Measurements from ENCODE around the gene HMGN3. TPM values are rescaled to one million over a fixed set of nuclear protein-coding genes. Genes with fewer than 3 reads are reported as not detected.

HMGN3 gene
- polyA plus RNA-seq, 1 donor from 2014 or later, result 121 TPM

DNA sequence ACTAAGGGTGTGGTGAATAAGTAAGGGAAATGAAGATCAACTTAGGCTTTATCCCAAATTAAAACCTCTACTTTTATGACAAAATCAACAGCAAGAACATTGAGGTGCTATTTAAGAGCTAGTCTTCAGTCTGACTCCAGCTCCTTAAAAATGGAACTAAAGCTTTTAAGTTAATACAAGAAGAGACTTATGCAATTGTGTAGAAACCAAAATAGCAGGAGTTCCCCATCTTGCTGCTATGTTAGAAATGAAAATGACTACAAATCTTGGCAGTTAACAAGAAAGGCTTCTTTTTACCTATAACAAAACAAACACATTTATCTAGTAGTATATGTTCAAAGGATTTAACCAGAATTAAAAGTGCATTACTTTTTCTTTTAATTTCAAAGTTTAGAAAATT, 25.7 kb downstream of the HMGN3 start:
- TF ChIP-seq, protein P1, sequence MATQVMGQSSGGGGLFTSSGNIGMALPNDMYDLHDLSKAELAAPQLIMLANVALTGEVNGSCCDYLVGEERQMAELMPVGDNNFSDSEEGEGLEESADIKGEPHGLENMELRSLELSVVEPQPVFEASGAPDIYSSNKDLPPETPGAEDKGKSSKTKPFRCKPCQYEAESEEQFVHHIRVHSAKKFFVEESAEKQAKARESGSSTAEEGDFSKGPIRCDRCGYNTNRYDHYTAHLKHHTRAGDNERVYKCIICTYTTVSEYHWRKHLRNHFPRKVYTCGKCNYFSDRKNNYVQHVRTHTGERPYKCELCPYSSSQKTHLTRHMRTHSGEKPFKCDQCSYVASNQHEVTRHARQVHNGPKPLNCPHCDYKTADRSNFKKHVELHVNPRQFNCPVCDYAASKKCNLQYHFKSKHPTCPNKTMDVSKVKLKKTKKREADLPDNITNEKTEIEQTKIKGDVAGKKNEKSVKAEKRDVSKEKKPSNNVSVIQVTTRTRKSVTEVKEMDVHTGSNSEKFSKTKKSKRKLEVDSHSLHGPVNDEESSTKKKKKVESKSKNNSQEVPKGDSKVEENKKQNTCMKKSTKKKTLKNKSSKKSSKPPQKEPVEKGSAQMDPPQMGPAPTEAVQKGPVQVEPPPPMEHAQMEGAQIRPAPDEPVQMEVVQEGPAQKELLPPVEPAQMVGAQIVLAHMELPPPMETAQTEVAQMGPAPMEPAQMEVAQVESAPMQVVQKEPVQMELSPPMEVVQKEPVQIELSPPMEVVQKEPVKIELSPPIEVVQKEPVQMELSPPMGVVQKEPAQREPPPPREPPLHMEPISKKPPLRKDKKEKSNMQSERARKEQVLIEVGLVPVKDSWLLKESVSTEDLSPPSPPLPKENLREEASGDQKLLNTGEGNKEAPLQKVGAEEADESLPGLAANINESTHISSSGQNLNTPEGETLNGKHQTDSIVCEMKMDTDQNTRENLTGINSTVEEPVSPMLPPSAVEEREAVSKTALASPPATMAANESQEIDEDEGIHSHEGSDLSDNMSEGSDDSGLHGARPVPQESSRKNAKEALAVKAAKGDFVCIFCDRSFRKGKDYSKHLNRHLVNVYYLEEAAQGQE (IDR thresholded peaks at IDR 0.05; ENCODE audit: borderline replicate concordance), result no peak
- no peak for TF ChIP-seq EZH2 (IDR thresholded peaks at IDR 0.05; ENCODE audit: borderline replicate concordance, insufficient read depth, low read length, poor library complexity, severe bottlenecking)
- TF ChIP-seq SMC3 (conservative IDR thresholded peaks at IDR 0.05; ENCODE audit: poor library complexity), result no peak
- no peak for TF ChIP-seq MXI1 (conservative IDR thresholded peaks at IDR 0.05; ENCODE audit: poor library complexity, severe bottlenecking)
- TF ChIP-seq POLR2AphosphoS5 (IDR thresholded peaks at IDR 0.05), result no peak
- TF ChIP-seq RAD21 (conservative IDR thresholded peaks at IDR 0.05), result no peak
- TF ChIP-seq, protein P2, sequence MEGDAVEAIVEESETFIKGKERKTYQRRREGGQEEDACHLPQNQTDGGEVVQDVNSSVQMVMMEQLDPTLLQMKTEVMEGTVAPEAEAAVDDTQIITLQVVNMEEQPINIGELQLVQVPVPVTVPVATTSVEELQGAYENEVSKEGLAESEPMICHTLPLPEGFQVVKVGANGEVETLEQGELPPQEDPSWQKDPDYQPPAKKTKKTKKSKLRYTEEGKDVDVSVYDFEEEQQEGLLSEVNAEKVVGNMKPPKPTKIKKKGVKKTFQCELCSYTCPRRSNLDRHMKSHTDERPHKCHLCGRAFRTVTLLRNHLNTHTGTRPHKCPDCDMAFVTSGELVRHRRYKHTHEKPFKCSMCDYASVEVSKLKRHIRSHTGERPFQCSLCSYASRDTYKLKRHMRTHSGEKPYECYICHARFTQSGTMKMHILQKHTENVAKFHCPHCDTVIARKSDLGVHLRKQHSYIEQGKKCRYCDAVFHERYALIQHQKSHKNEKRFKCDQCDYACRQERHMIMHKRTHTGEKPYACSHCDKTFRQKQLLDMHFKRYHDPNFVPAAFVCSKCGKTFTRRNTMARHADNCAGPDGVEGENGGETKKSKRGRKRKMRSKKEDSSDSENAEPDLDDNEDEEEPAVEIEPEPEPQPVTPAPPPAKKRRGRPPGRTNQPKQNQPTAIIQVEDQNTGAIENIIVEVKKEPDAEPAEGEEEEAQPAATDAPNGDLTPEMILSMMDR (IDR thresholded peaks at IDR 0.05; ENCODE audit: poor library complexity, severe bottlenecking), result no peak
- no peak for TF ChIP-seq EP300 (conservative IDR thresholded peaks at IDR 0.05; ENCODE audit: poor library complexity, severe bottlenecking)
- TF ChIP-seq TAF1 (IDR thresholded peaks at IDR 0.05; ENCODE audit: low read depth), result no peak
- Histone ChIP-seq H3K27ac (ENCODE audit: low read length) (no peak overlapping the region), H3K4me2 (ENCODE audit: low read length) (no peak overlapping the region), H3K79me2 (replicated peaks; ENCODE audit: insufficient read depth, low read length) (peaks cover 4% of the 10 kb centered on the region), H3K9me3 (ENCODE audit: low read length) (no peaks in the 10 kb centered on the region), H3K9ac (ENCODE audit: low read length) (no peak overlapping the region), H3K36me3 (ENCODE audit: insufficient read depth, low read length) (no peaks in the 10 kb centered on the region), H3K9me2 (ENCODE audit: insufficient read depth, low read length) (no peaks in the 10 kb centered on the region), H3F3A (ENCODE audit: insufficient read depth, low read length, poor library complexity, severe bottlenecking) (no peaks in the 10 kb centered on the region), H4K20me1 (ENCODE audit: insufficient read depth) (no peaks in the 10 kb centered on the region), H2AFZ (ENCODE audit: low read depth, low read length) (no peak overlapping the region), H3K27me3 (ENCODE audit: insufficient read depth, low read depth, low read length) (no peaks in the 10 kb centered on the region), H3K4me3 (ENCODE audit: low read length) (no peak overlapping the region)

DNA sequence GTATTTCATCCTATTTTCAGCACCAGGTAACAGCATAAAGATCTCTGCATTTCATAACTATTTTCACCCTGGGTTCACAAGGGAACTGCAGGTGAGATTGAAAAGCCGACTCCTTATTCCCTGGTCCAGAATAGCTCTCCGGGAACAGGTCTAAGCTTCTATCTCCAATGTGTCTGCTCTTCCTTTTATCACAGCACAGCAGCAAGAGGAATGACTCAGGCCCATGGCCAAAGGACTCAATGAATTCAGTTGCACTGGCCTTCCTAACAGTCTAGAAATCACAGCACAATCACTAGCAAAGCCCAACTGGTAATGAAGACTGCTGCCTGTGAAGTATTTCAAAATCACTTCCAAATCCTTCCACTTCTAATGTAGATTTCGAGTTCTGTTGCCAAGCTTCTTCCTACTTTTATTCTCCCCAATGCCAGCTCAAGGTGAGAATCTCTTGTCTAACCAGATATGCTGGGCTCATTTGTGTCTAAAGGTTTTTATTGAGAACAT, 30.7 kb downstream of the HMGN3 start:
- H3K79me2 ChIP-seq (replicated peaks; ENCODE audit: insufficient read depth, low read length), result no peaks in the 10 kb centered on the region
- H4K20me1 ChIP-seq (ENCODE audit: insufficient read depth), result no peaks in the 10 kb centered on the region
- peaks cover 4% of the 10 kb centered on the region for H3K36me3 ChIP-seq (ENCODE audit: insufficient read depth, low read length)
- no peak overlapping the region for H3K9ac ChIP-seq (ENCODE audit: low read length)
- no peaks in the 10 kb centered on the region for H3K9me3 ChIP-seq (ENCODE audit: low read length)
- no peaks in the 10 kb centered on the region for H3K27me3 ChIP-seq (ENCODE audit: insufficient read depth, low read depth, low read length)
- no peak overlapping the region for H3K4me2 ChIP-seq (ENCODE audit: low read length)
- TF ChIP-seq MXI1 (conservative IDR thresholded peaks at IDR 0.05; ENCODE audit: poor library complexity, severe bottlenecking) (no peak), SMC3 (conservative IDR thresholded peaks at IDR 0.05; ENCODE audit: poor library complexity) (no peak), EP300 (conservative IDR thresholded peaks at IDR 0.05; ENCODE audit: poor library complexity, severe bottlenecking) (no peak), TAF1 (IDR thresholded peaks at IDR 0.05; ENCODE audit: low read depth) (no peak), POLR2AphosphoS5 (IDR thresholded peaks at IDR 0.05) (no peak)
- TF ChIP-seq, protein P1 (IDR thresholded peaks at IDR 0.05; ENCODE audit: borderline replicate concordance), result no peak
- TF ChIP-seq, protein P2 (IDR thresholded peaks at IDR 0.05; ENCODE audit: poor library complexity, severe bottlenecking), result no peak
- H3K9me2 ChIP-seq (ENCODE audit: insufficient read depth, low read length), result no peaks in the 10 kb centered on the region
- H3K4me3 ChIP-seq (ENCODE audit: low read length), result no peak overlapping the region
- no peaks in the 10 kb centered on the region for H3F3A ChIP-seq (ENCODE audit: insufficient read depth, low read length, poor library complexity, severe bottlenecking)
- no peak overlapping the region for H2AFZ ChIP-seq (ENCODE audit: low read depth, low read length)
- no peak overlapping the region for H3K27ac ChIP-seq (ENCODE audit: low read length)
